Measurements from ENCODE around the gene ACYP2.

Gene ACYP2

GRCh38 chr2:54330926-54331835 lies 215.8 kb downstream of the ACYP2 start:
- no peak for DNase-seq

GRCh38 chr2:54332386-54332785 lies 217.0 kb downstream of the ACYP2 start:
- DNase-seq = no peak

GRCh38 chr2:54336136-54336976 lies 220.9 kb downstream of the ACYP2 start:
- no peak for DNase-seq

DNA sequence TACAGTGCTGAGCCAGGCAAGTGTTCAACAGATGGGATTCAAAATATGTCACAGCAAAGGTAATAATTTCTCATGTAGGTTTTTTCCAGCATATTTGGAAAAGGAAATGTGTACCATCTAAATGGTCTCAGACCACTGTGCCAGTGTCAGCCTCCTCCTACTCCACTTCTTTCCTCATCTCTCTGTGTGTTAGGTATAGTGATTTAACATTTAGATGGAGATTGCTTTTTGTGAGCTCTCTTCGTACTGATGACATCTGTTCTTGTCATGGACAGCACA lies 221.5 kb downstream of the ACYP2 start:
- DNase-seq = no peak

DNA sequence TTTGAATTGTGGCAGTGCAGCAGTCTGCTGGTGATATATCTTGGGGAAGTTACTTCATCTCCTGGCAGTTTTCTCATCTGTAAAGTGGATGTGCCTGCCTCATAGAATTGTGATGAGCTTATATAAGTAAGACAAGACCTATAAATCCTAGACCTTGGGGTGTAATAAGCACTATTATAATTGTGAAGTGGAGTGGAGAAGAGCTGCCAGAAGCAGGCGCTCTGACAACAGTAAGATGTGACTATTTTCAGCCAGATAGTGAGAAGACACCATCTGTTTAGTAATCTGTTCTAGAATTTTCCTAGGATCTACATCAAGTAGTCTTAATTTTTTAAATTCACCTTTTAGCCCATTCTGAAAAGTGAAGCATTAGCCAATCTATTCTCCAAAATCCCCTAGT lies 226.2 kb downstream of the ACYP2 start:
- no peak for DNase-seq

- no peak for DNase-seq
These were observed 227.2 kb downstream of the ACYP2 start for GRCh38 chr2:54342603-54343002.

DNA sequence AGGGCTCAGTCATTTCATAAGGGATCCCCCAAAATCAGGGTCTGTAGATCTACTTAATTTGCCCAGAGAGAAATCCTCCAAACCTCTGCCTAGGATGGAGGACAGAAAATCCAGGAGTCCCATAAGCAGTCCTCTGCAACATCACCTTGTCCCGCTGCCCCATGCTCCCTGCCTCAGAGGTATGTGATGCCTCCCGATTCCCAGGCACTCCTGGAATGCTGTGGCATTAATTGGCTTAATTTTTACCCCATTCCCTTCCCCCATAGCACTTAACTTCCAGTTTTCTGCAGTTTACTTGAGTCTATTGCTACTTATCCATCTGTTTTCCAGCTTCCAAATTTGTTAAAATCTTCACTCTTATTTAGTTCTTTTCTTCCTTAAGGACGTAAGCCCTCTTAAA lies 232.2 kb downstream of the ACYP2 start:
- no peak for DNase-seq

DNA sequence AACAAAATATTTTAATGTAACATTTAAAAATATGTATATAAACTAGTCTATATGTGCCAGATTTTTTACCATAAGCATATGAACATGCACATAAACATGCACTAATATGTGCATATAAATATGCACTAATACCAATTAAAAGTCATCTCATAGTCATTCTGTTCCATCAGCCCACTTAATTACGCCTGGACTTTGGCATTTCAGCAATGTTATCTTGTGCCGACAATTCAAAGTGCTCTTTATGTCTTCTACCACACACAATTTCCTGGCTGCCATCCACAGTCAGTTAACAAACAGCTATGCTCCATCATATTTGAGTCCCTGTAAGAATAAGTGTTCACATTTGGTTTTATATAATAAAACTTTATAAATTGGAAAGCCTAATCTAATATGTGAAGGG lies 233.2 kb downstream of the ACYP2 start:
- DNase-seq = no peak

DNA sequence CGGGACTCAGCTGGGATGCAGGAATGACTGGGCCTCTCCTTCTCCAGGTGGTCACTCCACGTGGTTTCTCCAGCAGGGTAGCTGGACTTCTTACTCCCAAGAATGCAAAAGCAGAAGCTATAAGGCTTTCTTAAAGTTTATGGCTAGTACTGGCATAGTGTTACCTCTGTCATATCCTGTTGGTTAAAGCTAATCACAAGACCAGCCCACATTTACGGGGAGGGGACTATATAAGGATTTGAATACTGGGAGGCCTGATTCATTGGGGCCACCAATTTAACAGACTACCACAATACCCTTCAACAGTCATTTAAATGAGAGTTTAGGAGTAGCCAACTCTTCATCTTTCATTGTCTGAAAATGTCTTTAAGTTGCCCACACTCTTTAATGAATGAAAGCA lies 235.0 kb downstream of the ACYP2 start:
- no peak for DNase-seq

GRCh38 chr2:54353216-54353615 lies 237.8 kb downstream of the ACYP2 start:
- DNase-seq = no peak
